Activated CD8-positive, alpha-beta memory T cell treated with anti-CD3 and anti-CD28 coated beads for 36 hours (primary cell): Measurements from ENCODE around the gene NDUFAF8. TPM values are rescaled to one million over a fixed set of nuclear protein-coding genes. Genes with fewer than 3 reads are reported as not detected.

ENCODE experiments used
- CTCF ChIA-PET: fragments of 350-600 bp; sonication (Branson Sonifier 250); formaldehyde crosslinking; loops from one replicate; lab custom pipeline; 2021; ENCODE audit warnings: antibody characterized with exemption; lab: Charles Lee
- POLR2A ChIA-PET: fragments of 350-600 bp; sonication (Branson Sonifier 250); formaldehyde crosslinking; loops from one replicate; lab custom pipeline; 2021; ENCODE audit warnings: antibody characterized with exemption; lab: Charles Lee
- total RNA-seq, 2 experiments: library from RNA; stranded (reverse); gene quantifications; one replicate each; pipeline ENCODE4 v1.2.3, GENCODE V29; 2021

The NDUFAF8 gene
- total RNA-seq, 2 experiments from 2014 or later: 107 to 122 TPM

- CTCF ChIA-PET: interaction anchor here (1.5 kb wide), 1 partner anchor 50 kb away, joined by 4 read pairs; the partner anchor contains the start of gene SLC38A10
These were observed 6.7 kb downstream of the NDUFAF8 start for GRCh38 chr17:81245665-81246342.

GRCh38 chr17:81246343-81246670 is 7.2 kb downstream of the NDUFAF8 start:
- ChIA-PET CTCF (interaction anchor here (1.5 kb wide), 1 partner anchor 49 kb away, joined by 4 read pairs; the partner anchor contains the start of gene SLC38A10), POLR2A (no interaction called here)

More at GRCh38 chr17:81245665-81246342, 6.7 kb downstream of the NDUFAF8 start:
- POLR2A ChIA-PET: interaction anchor here (1.3 kb wide), 1 partner anchor 40 kb away, joined by 4 read pairs; no protein-coding TSS in a partner anchor

GRCh38 chr17:81246679-81247338 is 7.7 kb downstream of the NDUFAF8 start:
- POLR2A ChIA-PET: interaction anchor here (0.6 kb wide), 1 partner anchor 15 kb away, joined by 5 read pairs; no protein-coding TSS in a partner anchor
- CTCF ChIA-PET: no interaction called here

- ChIA-PET CTCF (no interaction called here), POLR2A (interaction anchor here (0.6 kb wide), 2 partner anchors 15 to 25 kb away, joined by 3 to 5 read pairs; partner anchors contain the start of gene CEP131)
These were observed 8.3 kb downstream of the NDUFAF8 start for GRCh38 chr17:81247339-81247990.

- CTCF ChIA-PET: interaction anchor here (0.6 kb wide), 1 partner anchor 646 kb away, joined by 4 read pairs; no protein-coding TSS in a partner anchor
- POLR2A ChIA-PET: no interaction called here
These were observed 9.5 kb downstream of the NDUFAF8 start for GRCh38 chr17:81248649-81249048.

- ChIA-PET POLR2A (interaction anchor here (0.6 to 1.3 kb wide), 2 partner anchors 11 to 261 kb away, joined by 3 read pairs; partner anchors contain the start of genes NDUFAF8 and TEPSIN), CTCF (interaction anchor here (0.8 kb wide), 1 partner anchor 49 kb away, joined by 3 read pairs; no protein-coding TSS in a partner anchor)
These were observed 10.3 kb downstream of the NDUFAF8 start for GRCh38 chr17:81249223-81250040.

- ChIA-PET CTCF (interaction anchor here (0.8 kb wide), 1 partner anchor 50 kb away, joined by 3 read pairs; no protein-coding TSS in a partner anchor), POLR2A (interaction anchor here (0.6 to 1.3 kb wide), 2 partner anchors 12 to 262 kb away, joined by 3 read pairs; partner anchors contain the start of genes NDUFAF8 and TEPSIN)
These were observed 11.4 kb downstream of the NDUFAF8 start for GRCh38 chr17:81250286-81251093.

- POLR2A ChIA-PET: interaction anchor here (1.3 kb wide), 1 partner anchor 13 kb away, joined by 3 read pairs; the partner anchor contains the start of genes NDUFAF8 and TEPSIN
- CTCF ChIA-PET: no interaction called here
These were observed 12.1 kb downstream of the NDUFAF8 start for GRCh38 chr17:81251094-81251708.

GRCh38 chr17:81251709-81252301 is 12.7 kb downstream of the NDUFAF8 start:
- POLR2A ChIA-PET: no interaction called here
- CTCF ChIA-PET: no interaction called here

GRCh38 chr17:81252326-81252986 is 13.3 kb downstream of the NDUFAF8 start:
- ChIA-PET POLR2A (no interaction called here), CTCF (interaction anchor here (0.7 to 1.4 kb wide), 5 partner anchors 10 to 303 kb away, joined by 3 to 9 read pairs (median 3); no protein-coding TSS in a partner anchor)

GRCh38 chr17:81252987-81253329 is 13.8 kb downstream of the NDUFAF8 start:
- ChIA-PET CTCF (interaction anchor here (0.7 to 1.4 kb wide), 5 partner anchors 10 to 302 kb away, joined by 3 to 9 read pairs (median 3); no protein-coding TSS in a partner anchor), POLR2A (no interaction called here)

GRCh38 chr17:81253358-81254131 is 14.4 kb downstream of the NDUFAF8 start:
- CTCF ChIA-PET: interaction anchor here (0.7 to 2.5 kb wide), 7 partner anchors 11 to 301 kb away, joined by 3 to 11 read pairs (median 3); no protein-coding TSS in a partner anchor
- POLR2A ChIA-PET: no interaction called here

- POLR2A ChIA-PET: no interaction called here
- CTCF ChIA-PET: interaction anchor here (1.3 to 2.5 kb wide), 2 partner anchors 40 to 229 kb away, joined by 3 to 11 read pairs; partner anchors contain the start of gene SLC38A10
These were observed 16.0 kb downstream of the NDUFAF8 start for GRCh38 chr17:81254955-81255717.

GRCh38 chr17:81256616-81257015 is 17.5 kb downstream of the NDUFAF8 start:
- ChIA-PET POLR2A (interaction anchor here (0.5 kb wide), 1 partner anchor 141 kb away, joined by 3 read pairs; no protein-coding TSS in a partner anchor), CTCF (interaction anchor here (1.2 kb wide), 1 partner anchor 342 kb away, joined by 3 read pairs; no protein-coding TSS in a partner anchor)
